Muscle layer of duodenum (tissue), 2 donors: Measurements from ENCODE around the gene BCR.

ENCODE experiments used
- H3K27ac ChIP-seq: one replicate; pipeline ENCODE4 v1.7.0; 2013; ENCODE audit warnings: mild to moderate bottlenecking, low read length
- H3K27me3 ChIP-seq: one replicate; pipeline ENCODE4 v1.7.0; 2013; ENCODE audit warnings: low read depth, mild to moderate bottlenecking, control low read depth, low read length
- H3K36me3 ChIP-seq, 2 donors: one replicate each; pipeline ENCODE4 v1.7.0; 2013; ENCODE audit warnings: low read length in 2 of 2, control low read depth in 1 of 2, mild to moderate bottlenecking in 1 of 2; ENCODE audit not compliant: insufficient read depth in 2 of 2, control insufficient read depth in 1 of 2
- H3K4me1 ChIP-seq, 2 donors: one replicate each; pipeline ENCODE4 v1.7.0; 2013; ENCODE audit warnings: low read length in 2 of 2, mild to moderate bottlenecking in 2 of 2, control low read depth in 1 of 2, moderate library complexity in 1 of 2; ENCODE audit not compliant: insufficient read depth in 2 of 2, control insufficient read depth in 1 of 2
- H3K4me3 ChIP-seq, 2 donors: one replicate each; pipeline ENCODE4 v1.7.0; 2013; ENCODE audit warnings: low read length in 2 of 2, low read depth in 1 of 2, mild to moderate bottlenecking in 1 of 2
- H3K9me3 ChIP-seq, 2 donors: one replicate each; pipeline ENCODE4 v1.7.0; 2013; ENCODE audit warnings: low read length in 2 of 2, control low read depth in 1 of 2, mild to moderate bottlenecking in 1 of 2; ENCODE audit not compliant: control insufficient read depth in 1 of 2
- donor health status: healthy.

BCR gene

GRCh38 chr22:23229646-23230045, 49.3 kb downstream of the BCR start:
- Histone ChIP-seq H3K4me3 (no peak overlapping the region), H3K4me1 (peaks cover 10 to 28% of the 10 kb centered on the region in 2 donors), H3K36me3 (no peaks in the 10 kb centered on the region), H3K9me3 (peaks cover 3 to 4% of the 10 kb centered on the region in 2 donors), H3K27me3 (no peaks in the 10 kb centered on the region), H3K27ac (no peak overlapping the region)

DNA sequence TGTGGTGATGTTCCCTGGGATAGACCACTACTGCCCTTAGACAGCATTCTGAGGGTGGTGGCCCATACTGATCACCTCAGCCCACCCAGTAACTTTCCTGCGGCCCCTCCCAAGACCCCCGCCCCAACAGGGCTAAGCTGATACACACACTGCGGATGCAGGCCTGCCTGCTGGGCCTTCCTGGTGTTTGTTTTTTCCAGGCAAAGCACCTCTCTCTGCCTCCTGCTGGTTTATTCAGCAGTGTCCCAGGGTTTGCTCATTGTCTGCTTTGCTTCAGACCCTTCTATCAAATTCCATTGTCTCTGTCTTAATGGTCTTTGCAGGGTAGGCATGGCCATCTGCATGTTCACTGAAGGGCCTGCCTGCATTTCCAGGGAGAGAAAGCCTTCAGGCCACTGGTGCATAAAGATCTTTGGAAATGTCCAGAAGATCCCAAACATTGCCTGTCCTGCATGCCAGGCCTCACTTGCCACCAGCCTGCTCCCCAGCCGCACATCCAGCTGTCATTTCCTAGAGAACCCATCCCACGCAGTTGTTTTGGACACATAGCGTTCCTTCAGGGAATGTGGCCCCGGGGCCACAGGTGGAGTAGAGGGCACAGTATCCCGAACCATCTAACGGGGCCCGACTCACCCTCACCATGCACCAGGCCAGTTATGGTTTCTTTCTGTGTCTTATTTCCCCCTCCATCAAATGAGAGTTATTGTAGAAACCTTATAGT, 50.2 kb downstream of the BCR start:
- Histone ChIP-seq H3K27ac (no peak overlapping the region), H3K9me3 (peaks cover 3 to 4% of the 10 kb centered on the region in 2 donors), H3K27me3 (no peaks in the 10 kb centered on the region), H3K4me1 (peaks cover 4 to 20% of the 10 kb centered on the region in 2 donors), H3K4me3 (no peak overlapping the region), H3K36me3 (no peaks in the 10 kb centered on the region)

DNA sequence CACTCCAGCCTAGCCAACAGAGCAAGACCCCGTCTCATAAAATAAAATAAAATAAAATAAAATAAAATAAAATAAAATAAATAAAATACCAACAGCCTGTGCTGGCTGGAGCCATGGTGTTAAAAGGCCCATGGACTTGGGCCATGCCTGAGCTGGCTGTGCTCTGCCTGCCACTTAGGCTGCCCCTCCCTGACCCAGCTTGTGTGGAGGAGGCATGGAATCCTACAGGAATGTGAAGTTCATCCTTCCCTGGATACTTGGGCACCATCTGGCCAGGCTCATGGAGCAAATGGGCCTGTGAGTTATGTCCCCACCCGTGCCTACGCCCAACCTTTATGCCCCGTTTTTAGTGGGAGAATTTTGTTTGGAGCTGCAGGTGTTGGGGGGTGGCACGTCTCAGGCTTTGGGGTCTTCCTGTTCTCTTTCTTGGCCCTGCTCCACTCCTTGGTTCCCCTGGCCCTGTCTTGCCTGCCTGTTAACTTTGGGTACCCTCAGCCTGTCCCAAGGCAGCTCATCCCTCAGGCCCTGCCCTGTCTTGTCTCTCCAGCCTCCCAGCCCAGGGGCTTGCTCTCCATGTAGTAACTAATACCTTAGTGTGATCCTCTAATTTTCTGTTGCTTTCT, 51.3 kb downstream of the BCR start:
- Histone ChIP-seq H3K36me3 (no peaks in the 10 kb centered on the region), H3K27me3 (no peaks in the 10 kb centered on the region), H3K4me1 (peaks cover 2 to 15% of the 10 kb centered on the region in 2 donors), H3K4me3 (no peak overlapping the region), H3K27ac (no peak overlapping the region), H3K9me3 (peaks cover 3 to 4% of the 10 kb centered on the region in 2 donors)

- Histone ChIP-seq H3K27ac (no peak overlapping the region), H3K9me3 (peaks cover 3 to 4% of the 10 kb centered on the region in 2 donors), H3K36me3 (no peaks in the 10 kb centered on the region), H3K4me3 (no peak overlapping the region), H3K4me1 (peaks cover 5 to 20% of the 10 kb centered on the region in 2 donors), H3K27me3 (no peaks in the 10 kb centered on the region)
Observed at GRCh38 chr22:23232094-23232905, 52.0 kb downstream of the BCR start.

DNA sequence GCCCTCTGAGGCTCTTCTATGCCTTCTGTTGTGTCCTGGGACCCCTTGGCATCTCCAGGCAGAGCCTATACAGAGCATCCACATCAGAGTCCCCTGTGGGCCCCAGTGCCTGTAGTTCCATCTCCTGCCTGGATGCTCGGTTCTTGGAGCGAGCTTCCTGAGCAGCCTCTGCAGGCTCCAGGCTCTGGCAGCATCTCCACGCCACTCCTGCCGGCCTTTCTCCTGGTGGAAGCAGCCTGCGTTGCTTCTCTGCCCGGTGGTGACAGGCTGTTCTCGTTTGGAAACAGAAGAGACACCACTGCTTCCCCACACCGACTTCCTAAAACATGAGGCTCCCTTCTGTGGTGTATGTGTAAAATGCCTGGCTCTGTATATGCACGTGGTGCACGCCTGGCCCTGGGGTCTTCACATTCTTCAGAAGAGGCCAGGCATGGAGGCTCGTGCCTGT, 52.8 kb downstream of the BCR start:
- no peak overlapping the region for H3K4me3 ChIP-seq
- no peak overlapping the region for H3K27ac ChIP-seq
- peaks cover 0 to under 1% of the 10 kb centered on the region in 2 donors for H3K9me3 ChIP-seq
- no peaks in the 10 kb centered on the region for H3K27me3 ChIP-seq
- no peaks in the 10 kb centered on the region for H3K36me3 ChIP-seq
- H3K4me1 ChIP-seq, result peaks cover 5 to 28% of the 10 kb centered on the region in 2 donors

DNA sequence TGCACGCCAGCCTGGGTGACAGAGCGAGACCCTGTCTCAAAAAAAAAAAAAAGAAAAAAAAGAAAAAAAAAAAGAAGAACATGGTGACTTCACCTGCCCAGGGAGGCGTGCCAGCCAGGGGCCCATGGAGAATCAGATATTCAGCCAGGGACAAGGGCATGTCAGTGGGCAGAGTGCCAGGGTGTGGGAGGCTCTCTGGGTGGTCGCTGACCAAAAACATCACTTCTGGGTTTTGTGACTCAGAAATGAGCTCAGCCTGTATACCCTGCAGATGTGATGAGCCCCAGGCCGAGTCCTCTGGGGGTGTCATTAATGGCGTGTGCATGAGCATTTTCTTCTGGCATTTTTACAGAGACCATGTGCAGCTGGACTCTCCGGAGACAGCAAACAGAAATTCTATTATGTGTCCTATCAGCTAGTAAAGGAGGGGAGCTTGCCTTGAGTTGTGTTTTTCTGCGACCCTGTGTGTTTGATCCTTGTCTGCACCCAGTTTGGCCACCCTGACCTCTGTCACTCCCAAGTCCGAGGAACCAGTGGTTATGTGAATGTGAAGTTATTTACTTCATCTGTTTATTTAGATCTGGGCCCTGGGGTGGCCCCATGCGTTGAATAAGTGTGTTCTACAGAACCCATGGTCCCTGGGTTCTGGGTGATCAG, 53.6 kb downstream of the BCR start:
- H3K27ac ChIP-seq, result no peak overlapping the region

DNA sequence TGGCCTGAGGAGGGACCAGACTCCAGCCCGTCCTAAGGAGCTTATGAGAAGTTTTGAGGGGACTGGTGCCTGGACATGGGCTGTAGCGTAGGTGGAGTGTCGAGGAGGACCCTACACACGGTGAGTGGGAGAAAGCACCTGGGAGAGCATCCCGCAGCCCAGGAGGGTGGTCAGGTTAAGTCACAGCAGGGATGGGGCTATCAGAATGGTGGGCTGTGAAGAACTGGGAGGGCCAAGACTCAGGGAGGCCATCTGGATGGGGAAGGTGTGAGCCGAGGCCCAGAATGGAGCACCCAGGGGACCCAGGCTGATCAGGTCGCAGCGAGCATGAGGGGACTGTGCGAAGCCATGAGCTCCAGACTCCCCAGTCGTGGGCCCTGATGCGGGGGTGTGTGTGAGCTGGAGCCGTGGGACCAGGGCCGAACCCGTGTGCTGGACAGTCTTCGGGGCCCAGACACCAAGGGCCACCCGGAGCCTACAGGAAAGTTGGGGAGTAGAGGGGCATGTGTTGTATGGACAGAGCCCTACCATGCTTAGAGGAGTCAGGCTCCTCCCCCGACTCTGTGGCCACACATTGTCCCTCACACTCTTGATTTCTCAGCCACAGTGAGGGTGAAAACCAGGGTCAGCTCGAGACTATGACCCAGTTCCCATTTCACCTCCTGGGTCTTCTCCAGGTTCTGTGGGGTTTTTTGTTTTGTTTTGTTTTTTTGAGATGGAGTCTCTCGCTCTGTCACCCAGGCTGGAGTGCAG, 54.3 kb downstream of the BCR start:
- no peaks in the 10 kb centered on the region for H3K36me3 ChIP-seq
- H3K9me3 ChIP-seq, result no peaks in the 10 kb centered on the region
- no peaks in the 10 kb centered on the region for H3K27me3 ChIP-seq
- peaks cover 5 to 33% of the 10 kb centered on the region in 2 donors for H3K4me1 ChIP-seq
- H3K27ac ChIP-seq, result no peak overlapping the region
- H3K4me3 ChIP-seq, result no peak overlapping the region

More for the DNA sequence above, 53.6 kb downstream of the BCR start:
- peaks cover 5 to 33% of the 10 kb centered on the region in 2 donors for H3K4me1 ChIP-seq
- no peak overlapping the region for H3K4me3 ChIP-seq
- H3K27me3 ChIP-seq, result no peaks in the 10 kb centered on the region
- H3K36me3 ChIP-seq, result no peaks in the 10 kb centered on the region
- H3K9me3 ChIP-seq, result no peaks in the 10 kb centered on the region

DNA sequence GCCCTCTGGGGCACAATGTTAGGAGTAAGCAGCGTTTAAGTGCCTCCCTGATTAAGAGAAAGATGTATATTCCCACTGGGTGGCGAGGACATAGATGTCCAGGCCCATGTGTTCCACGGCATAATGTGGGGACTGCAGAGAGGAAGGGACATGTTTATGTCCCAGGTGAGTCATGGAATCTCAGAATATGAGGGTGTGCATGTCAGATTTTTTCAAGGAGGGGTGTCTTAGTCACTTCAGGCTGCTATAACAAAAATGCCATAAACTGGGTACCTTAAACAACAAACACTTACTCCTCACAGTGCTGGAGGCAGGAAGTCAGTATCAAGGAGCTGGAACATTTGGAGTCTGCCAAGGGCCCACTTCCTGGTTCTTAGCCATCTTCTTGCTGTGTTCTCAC, 55.1 kb downstream of the BCR start:
- H3K4me1 ChIP-seq, result peaks cover 5 to 33% of the 10 kb centered on the region in 2 donors
- H3K27ac ChIP-seq, result no peak overlapping the region
- no peaks in the 10 kb centered on the region for H3K9me3 ChIP-seq

DNA sequence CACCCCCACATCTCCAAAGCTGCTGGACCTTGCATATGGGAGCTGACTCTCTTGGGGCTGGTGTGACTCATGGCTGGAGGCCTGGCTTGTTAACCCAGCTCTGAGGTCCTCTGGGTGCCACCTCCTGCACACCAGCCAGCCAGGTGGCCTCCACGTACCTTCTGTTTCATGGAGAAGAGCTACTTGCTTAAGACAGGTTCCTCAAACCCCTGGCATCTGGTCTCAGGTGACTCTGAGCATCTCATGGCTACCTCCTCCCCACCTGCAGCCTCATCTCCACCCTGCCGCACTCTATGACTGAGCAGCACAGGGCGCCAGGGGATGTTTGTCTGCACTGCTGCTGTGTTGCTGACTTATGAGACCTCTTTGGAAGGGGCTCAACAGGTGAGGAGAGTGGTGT, 55.7 kb downstream of the BCR start:
- Histone ChIP-seq H3K9me3 (no peaks in the 10 kb centered on the region), H3K27ac (no peak overlapping the region), H3K36me3 (no peaks in the 10 kb centered on the region), H3K4me1 (peaks cover 5 to 33% of the 10 kb centered on the region in 2 donors), H3K27me3 (no peaks in the 10 kb centered on the region), H3K4me3 (no peak overlapping the region)

More for the DNA sequence above, 55.1 kb downstream of the BCR start:
- no peaks in the 10 kb centered on the region for H3K36me3 ChIP-seq
- H3K27me3 ChIP-seq, result no peaks in the 10 kb centered on the region
- no peak overlapping the region for H3K4me3 ChIP-seq

GRCh38 chr22:23236440-23237184, 56.3 kb downstream of the BCR start:
- Histone ChIP-seq H3K27me3 (no peaks in the 10 kb centered on the region), H3K36me3 (no peaks in the 10 kb centered on the region), H3K9me3 (no peaks in the 10 kb centered on the region), H3K4me3 (no peak overlapping the region), H3K4me1 (peaks cover 5 to 33% of the 10 kb centered on the region in 2 donors), H3K27ac (no peak overlapping the region)
